Endodermal cell (in vitro differentiated cells): ENCODE measurements around the gene PCDHGA1. TPM values are rescaled to one million over a fixed set of nuclear protein-coding genes. Genes with fewer than 3 reads are reported as not detected.

Experiments used
- DNase-seq: peaks from one replicate; pipeline ENCODE4 v3.0.0-alpha.2; 2017
- H3K27ac ChIP-seq: 2 replicates; pipeline ENCODE4 v1.5.1; 2013; ENCODE audit warnings: mild to moderate bottlenecking, low read depth, low read length, moderate library complexity
- H3K27me3 ChIP-seq: 2 replicates; pipeline ENCODE4 v1.6.1; 2013; ENCODE audit warnings: mild to moderate bottlenecking, low read length, moderate library complexity; ENCODE audit not compliant: insufficient read depth, control insufficient read depth, poor library complexity, severe bottlenecking
- H3K36me3 ChIP-seq: 2 replicates; pipeline ENCODE4 v1.7.0; 2013; ENCODE audit warnings: mild to moderate bottlenecking, low read length, moderate library complexity; ENCODE audit not compliant: control insufficient read depth, insufficient read depth
- H3K4me1 ChIP-seq: one replicate; pipeline ENCODE4 v1.7.0; 2013; ENCODE audit warnings: low read length; ENCODE audit not compliant: control insufficient read depth, insufficient read depth
- H3K4me3 ChIP-seq: 2 replicates; pipeline ENCODE4 v1.5.1; 2013; ENCODE audit warnings: mild to moderate bottlenecking, low read length, moderate library complexity
- H3K9ac ChIP-seq: 2 replicates; pipeline ENCODE4 v1.6.1; 2013; ENCODE audit warnings: mild to moderate bottlenecking, low read length, moderate library complexity; ENCODE audit not compliant: poor library complexity, severe bottlenecking; ENCODE audit errors: extremely low read depth
- H3K9me3 ChIP-seq: 2 replicates; pipeline ENCODE4 v1.6.1; 2013; ENCODE audit warnings: mild to moderate bottlenecking, low read length, moderate library complexity; ENCODE audit not compliant: control insufficient read depth
- H3K27ac Mint-ChIP-seq: 2 replicates; pipeline ENCODE4 v1.8.0; 2020; ENCODE audit warnings: mixed read lengths
- H3K27me3 Mint-ChIP-seq: 2 replicates; pipeline ENCODE4 v1.8.0; 2021; ENCODE audit warnings: mild to moderate bottlenecking, mixed read lengths; ENCODE audit not compliant: insufficient read depth
- H3K36me3 Mint-ChIP-seq: 2 replicates; pipeline ENCODE4 v1.8.0; 2020; ENCODE audit warnings: low read depth, mixed read lengths
- H3K4me1 Mint-ChIP-seq: 2 replicates; pipeline ENCODE4 v1.8.0; 2020; ENCODE audit warnings: mixed read lengths
- H3K4me3 Mint-ChIP-seq: 2 replicates; pipeline ENCODE4 v1.8.0; 2020; ENCODE audit warnings: mild to moderate bottlenecking, moderate library complexity, mixed read lengths
- H3K9me3 Mint-ChIP-seq: 2 replicates; pipeline ENCODE4 v1.8.0; 2020; ENCODE audit warnings: mild to moderate bottlenecking, mixed read lengths
- CTCF ChIP-seq: fragments of 200-600 bp; sonication (generic); conservative IDR thresholded peaks from 2 replicates; pipeline ENCODE4 v1.5.0; 2021; ENCODE audit warnings: antibody characterized with exemption, mild to moderate bottlenecking
- WGBS, 2 experiments: methylation state at CpG; one replicate each; pipeline versions ENCODE4 v1.1.5 to v1.1.7; 2013; ENCODE audit warnings: missing lambda C conversion rate in 2 of 2, mixed read lengths in 1 of 2; ENCODE audit not compliant: insufficient coverage in 1 of 2, insufficient read length in 1 of 2; 5-methylcytosine and 5-hydroxymethylcytosine counted together
- total RNA-seq, 2 donors: library from RNA; stranded (reverse); fragmentation: NEBNext Ultra II Directional in 1 of 2; extraction: Animal tissue kit (Norgen Biotek cat#: 25700) in 1 of 2; gene quantifications; 2 replicates in 1 of 2; 3 replicates in 1 of 2; pipeline ENCODE4 v1.2.1, GENCODE V29; 2021

PCDHGA1 gene
- total RNA-seq, 2 donors from 2014 or later: 0.38 to 2.2 TPM

GRCh38 chr5:141532726-141533125 is 202.4 kb downstream of the PCDHGA1 start:
- Mint-ChIP-seq H3K9me3 (no peaks in the 10 kb centered on the region), H3K4me3 (no peak overlapping the region), H3K4me1 (no peaks in the 10 kb centered on the region), H3K27ac (no peak overlapping the region), H3K36me3 (peaks cover 23% of the 10 kb centered on the region), H3K27me3 (no peaks in the 10 kb centered on the region)
- WGBS, 2 experiments: 100% methylated on average over 1 of the region's 1 CpG
- Histone ChIP-seq H3K27ac (no peak overlapping the region), H3K9ac (no peak overlapping the region), H3K36me3 (peaks cover 72% of the 10 kb centered on the region), H3K9me3 (no peaks in the 10 kb centered on the region), H3K4me3 (no peak overlapping the region), H3K27me3 (no peaks in the 10 kb centered on the region), H3K4me1 (no peaks in the 10 kb centered on the region)
- no peak for TF ChIP-seq CTCF
- no peak for DNase-seq

- Histone ChIP-seq H3K27me3 (no peaks in the 10 kb centered on the region), H3K27ac (no peak overlapping the region), H3K4me1 (no peaks in the 10 kb centered on the region), H3K4me3 (no peak overlapping the region), H3K9me3 (no peaks in the 10 kb centered on the region), H3K36me3 (peaks cover 64% of the 10 kb centered on the region), H3K9ac (no peak overlapping the region)
- Mint-ChIP-seq H3K27ac (no peak overlapping the region), H3K27me3 (no peaks in the 10 kb centered on the region), H3K4me1 (no peaks in the 10 kb centered on the region), H3K36me3 (peaks cover 23% of the 10 kb centered on the region), H3K4me3 (no peak overlapping the region), H3K9me3 (no peaks in the 10 kb centered on the region)
- 100% methylated on average over 1 of the region's 1 CpG for WGBS, 2 experiments
- no peak for DNase-seq
- TF ChIP-seq CTCF: no peak
Measured at GRCh38 chr5:141533897-141534296, 203.6 kb downstream of the PCDHGA1 start.

GRCh38 chr5:141534492-141535213 is 204.3 kb downstream of the PCDHGA1 start:
- peaks cover 29% of the 10 kb centered on the region for H3K36me3 Mint-ChIP-seq
- no peak for TF ChIP-seq CTCF
- no peaks in the 10 kb centered on the region for H3K27me3 Mint-ChIP-seq
- H3K4me3 ChIP-seq: no peak overlapping the region
- H3K27me3 ChIP-seq: no peaks in the 10 kb centered on the region
- H3K9ac ChIP-seq: no peak overlapping the region
- H3K36me3 ChIP-seq: peaks cover 62% of the 10 kb centered on the region
- no peak overlapping the region for H3K4me3 Mint-ChIP-seq
- no peaks in the 10 kb centered on the region for H3K9me3 Mint-ChIP-seq
- H3K27ac ChIP-seq: no peak overlapping the region
- no peak for DNase-seq
- 96 to 98% methylated on average over 4 of the region's 4 CpGs for WGBS, 2 experiments
- H3K9me3 ChIP-seq: peaks cover 4% of the 10 kb centered on the region
- no peak overlapping the region for H3K27ac Mint-ChIP-seq
- H3K4me1 ChIP-seq: no peaks in the 10 kb centered on the region
- no peaks in the 10 kb centered on the region for H3K4me1 Mint-ChIP-seq
